Neural cell (in vitro differentiated cells): ENCODE measurements around the gene ARHGAP42.

Experiments used
- CTCF ChIP-seq: fragments of 450-650 bp; IDR thresholded peaks from 2 replicates; pipeline ENCODE4 v1.5.1; 2014; ENCODE audit warnings: antibody characterized with exemption, mild to moderate bottlenecking, moderate library complexity; ENCODE audit not compliant: poor library complexity, severe bottlenecking
- EP300 ChIP-seq: fragments of 450-650 bp; conservative IDR thresholded peaks from 2 replicates; pipeline ENCODE4 v1.6.1; 2014; ENCODE audit warnings: antibody characterized with exemption, mild to moderate bottlenecking, moderate library complexity; ENCODE audit not compliant: poor library complexity, severe bottlenecking
- EZH2 ChIP-seq: fragments of 200-600, 300-800 bp; shearing (Covaris generic), sonication (generic); IDR thresholded peaks from 2 replicates; pipeline ENCODE4 v1.6.1; 2014; ENCODE audit warnings: antibody characterized with exemption, low read length, borderline replicate concordance, mild to moderate bottlenecking; ENCODE audit not compliant: insufficient read depth, poor library complexity, severe bottlenecking
- MXI1 ChIP-seq: fragments of 450-650 bp; conservative IDR thresholded peaks from 2 replicates; pipeline ENCODE4 v1.6.1; 2014; ENCODE audit warnings: antibody characterized with exemption, mild to moderate bottlenecking; ENCODE audit not compliant: poor library complexity, severe bottlenecking
- POLR2AphosphoS5 ChIP-seq: IDR thresholded peaks from 2 replicates; pipeline ENCODE4 v1.6.1; 2012
- SMC3 ChIP-seq: fragments of 450-650 bp; conservative IDR thresholded peaks from 2 replicates; pipeline ENCODE4 v1.6.1; 2014; ENCODE audit warnings: antibody characterized with exemption, mild to moderate bottlenecking, moderate library complexity; ENCODE audit not compliant: poor library complexity
- TF ChIP-seq, protein P1 (sequence below): IDR thresholded peaks from 2 replicates; pipeline ENCODE4 v1.6.1; 2012; ENCODE audit warnings: borderline replicate concordance

DNA sequence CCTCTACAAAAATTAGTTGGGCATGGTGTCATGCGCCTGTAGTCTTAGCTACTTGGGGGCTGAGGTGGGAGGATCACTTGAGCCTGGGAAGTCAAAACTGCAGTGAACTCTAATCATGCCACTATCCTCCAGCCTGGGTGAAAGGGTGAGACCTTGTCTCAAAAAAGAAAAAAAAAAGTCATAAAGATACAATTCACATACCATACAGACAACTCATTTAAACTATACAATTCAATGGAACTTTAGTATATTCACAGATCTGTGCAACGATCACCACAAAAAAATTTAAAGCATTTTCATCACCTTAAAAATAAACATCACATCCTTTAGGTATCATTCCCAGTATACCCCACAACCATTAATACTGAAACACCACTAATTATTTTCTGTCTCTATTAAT is 241.3 kb downstream of the ARHGAP42 start:
- no peak for TF ChIP-seq CTCF
- TF ChIP-seq MXI1, result no peak
- no peak for TF ChIP-seq EZH2
- TF ChIP-seq SMC3, result no peak
- no peak for TF ChIP-seq EP300
- TF ChIP-seq POLR2AphosphoS5, result no peak
- TF ChIP-seq, protein P1, sequence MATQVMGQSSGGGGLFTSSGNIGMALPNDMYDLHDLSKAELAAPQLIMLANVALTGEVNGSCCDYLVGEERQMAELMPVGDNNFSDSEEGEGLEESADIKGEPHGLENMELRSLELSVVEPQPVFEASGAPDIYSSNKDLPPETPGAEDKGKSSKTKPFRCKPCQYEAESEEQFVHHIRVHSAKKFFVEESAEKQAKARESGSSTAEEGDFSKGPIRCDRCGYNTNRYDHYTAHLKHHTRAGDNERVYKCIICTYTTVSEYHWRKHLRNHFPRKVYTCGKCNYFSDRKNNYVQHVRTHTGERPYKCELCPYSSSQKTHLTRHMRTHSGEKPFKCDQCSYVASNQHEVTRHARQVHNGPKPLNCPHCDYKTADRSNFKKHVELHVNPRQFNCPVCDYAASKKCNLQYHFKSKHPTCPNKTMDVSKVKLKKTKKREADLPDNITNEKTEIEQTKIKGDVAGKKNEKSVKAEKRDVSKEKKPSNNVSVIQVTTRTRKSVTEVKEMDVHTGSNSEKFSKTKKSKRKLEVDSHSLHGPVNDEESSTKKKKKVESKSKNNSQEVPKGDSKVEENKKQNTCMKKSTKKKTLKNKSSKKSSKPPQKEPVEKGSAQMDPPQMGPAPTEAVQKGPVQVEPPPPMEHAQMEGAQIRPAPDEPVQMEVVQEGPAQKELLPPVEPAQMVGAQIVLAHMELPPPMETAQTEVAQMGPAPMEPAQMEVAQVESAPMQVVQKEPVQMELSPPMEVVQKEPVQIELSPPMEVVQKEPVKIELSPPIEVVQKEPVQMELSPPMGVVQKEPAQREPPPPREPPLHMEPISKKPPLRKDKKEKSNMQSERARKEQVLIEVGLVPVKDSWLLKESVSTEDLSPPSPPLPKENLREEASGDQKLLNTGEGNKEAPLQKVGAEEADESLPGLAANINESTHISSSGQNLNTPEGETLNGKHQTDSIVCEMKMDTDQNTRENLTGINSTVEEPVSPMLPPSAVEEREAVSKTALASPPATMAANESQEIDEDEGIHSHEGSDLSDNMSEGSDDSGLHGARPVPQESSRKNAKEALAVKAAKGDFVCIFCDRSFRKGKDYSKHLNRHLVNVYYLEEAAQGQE, result no peak
